ENCODE data around the gene GALM.
"Not testable (repeated sequence)": the region's sequence is repeated elsewhere in the genome, so short reads cannot be mapped to it uniquely, and the experiment has no call there.

The GALM gene

DNA sequence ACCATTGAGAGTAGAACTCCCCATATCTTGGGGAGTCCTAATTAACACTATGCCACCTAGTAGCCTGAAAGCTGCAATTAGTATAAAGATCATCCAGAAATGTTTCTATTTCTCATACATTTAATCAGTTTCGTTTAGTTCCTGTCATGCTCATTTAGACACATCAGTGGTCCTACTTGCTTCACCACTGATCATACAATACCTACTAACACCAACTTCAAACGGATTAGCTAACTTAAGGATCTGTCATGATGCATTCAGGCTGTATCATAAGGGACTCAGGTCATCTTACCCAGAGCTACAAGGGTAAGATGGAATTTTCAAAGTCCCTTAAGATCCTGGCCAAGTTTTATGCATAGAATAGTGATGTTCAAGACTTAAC, 78.5 kb downstream of the GALM start:
- DNase-seq = no peak

- DNase-seq = no peak
These were observed 79.4 kb downstream of the GALM start for GRCh38 chr2:38745267-38745666.

GRCh38 chr2:38747007-38747424, 81.1 kb downstream of the GALM start:
- DNase-seq = no peak

DNA sequence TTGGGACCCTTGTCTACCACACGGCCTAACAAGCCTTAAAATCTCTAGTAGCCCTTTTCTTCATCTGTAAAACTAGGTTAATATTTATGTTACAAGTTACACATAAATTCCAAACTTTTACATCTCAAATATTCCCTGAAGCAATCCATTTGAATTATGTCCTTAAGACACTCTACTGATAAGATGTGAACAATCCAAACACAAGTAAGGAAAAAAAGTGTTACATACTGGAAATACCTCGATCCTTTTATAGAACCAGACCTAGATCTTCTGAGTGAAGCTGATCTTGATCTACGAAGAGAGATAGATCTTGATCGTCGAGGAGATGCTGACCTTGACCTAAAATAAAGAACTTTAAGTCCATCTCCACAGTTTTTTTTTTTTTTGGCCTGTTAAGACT, 81.9 kb downstream of the GALM start:
- DNase-seq = no peak

GRCh38 chr2:38748391-38748790, 82.5 kb downstream of the GALM start:
- DNase-seq = no peak

- no peak for DNase-seq
These were observed 83.3 kb downstream of the GALM start for GRCh38 chr2:38748943-38749804.

DNA sequence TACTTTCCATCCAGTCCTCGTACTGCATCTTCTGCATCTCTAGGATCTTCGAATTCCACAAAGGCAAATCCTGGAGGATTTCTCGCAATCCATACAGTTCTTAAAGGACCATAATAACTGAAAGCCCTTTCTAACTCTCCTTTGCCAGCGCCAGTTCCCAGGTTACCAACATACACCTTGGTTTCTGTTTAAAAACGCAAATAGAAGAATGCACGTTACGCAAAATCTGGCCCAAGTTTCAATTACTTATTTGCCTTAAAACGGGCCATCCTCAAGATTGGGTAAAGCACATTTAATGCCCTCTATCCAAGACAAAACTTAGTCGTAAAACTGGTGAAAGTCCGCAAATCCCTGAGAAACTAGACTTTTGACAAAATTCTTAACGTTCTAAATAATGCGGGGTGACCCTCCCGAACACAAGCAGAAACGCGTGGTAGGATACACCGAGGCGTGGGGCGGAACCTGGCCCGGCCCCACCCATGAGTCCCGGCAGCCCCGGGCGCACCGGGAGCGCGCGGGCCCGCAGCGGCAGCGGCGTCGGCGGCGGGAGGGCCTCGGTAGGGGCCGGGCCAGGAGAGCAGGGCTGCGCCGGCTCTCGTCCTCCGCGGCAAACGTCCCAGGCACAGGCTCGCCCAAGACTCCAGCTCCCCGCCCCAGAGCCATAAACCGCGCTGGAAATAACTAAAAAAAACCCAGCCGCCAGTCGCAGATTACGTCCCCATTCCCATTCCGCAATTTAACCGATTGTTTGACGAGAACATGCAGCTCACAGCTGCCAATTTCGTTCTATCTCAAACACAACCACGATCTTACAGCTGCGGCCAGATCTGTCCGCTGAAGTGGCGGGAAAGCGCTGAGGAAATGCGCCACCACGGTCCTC, 84.3 kb downstream of the GALM start:
- DNase-seq = no peak

DNA sequence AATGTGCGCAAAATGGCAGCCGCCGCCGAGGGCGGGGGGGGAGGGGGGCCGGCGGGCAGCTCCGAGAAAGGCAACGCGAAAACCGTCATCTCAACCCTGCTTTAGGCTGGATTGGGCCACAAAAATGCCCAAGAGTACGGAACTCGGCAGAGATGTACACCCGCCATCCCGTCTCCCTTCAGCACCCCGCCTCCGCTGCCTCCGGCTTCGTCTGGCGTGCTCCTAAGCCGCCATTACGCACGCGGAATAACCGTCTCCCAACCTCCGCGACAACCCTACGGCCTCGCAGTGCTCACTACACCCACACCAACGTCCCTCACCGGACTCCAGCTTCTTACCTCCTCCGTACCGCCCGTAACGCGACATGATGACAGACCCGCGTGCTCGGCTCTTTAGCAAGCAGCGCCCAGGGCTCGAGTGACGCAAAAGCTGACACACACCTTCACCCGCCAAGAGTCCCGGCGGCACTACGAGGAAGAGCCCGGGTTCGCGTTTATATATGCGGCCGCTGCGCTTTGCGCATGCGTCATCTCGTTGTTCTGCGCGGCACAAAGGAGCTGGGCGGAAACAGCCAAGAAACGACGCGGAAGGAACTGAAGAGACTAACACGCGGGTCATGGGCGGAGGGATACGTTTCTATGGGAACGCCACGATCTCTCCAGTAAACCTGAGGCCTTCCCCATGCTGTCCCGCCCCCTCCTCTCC, 85.1 kb downstream of the GALM start, which contains the start of gene SRSF7:
SRSF7 (minus strand) TSS at position 471 of the 705 bp plus-strand sequence; CDS start at position 366, 105 bp downstream.
- DNase-seq = peak; percentile 96

- DNase-seq = no peak
These were observed 85.9 kb downstream of the GALM start for GRCh38 chr2:38751596-38752410.

DNA sequence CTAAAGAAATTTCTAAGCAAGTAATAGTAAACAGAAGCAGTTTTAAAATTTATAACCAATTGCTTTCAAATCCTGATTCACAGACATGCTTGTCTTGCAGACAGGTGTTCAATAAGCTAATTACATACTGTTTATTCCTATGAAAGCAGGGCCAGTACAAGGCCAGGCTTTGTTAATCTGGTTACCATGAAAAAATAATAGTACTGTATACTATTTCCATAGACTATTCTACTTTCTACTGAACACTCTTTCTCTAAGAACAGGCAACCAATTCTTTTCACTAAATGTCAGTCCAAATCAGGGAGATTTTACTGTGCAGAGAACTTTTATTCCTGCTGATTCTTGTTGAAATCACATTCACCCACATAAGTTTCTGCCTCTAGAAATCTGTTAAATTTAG, 88.1 kb downstream of the GALM start:
- DNase-seq = no peak

DNA sequence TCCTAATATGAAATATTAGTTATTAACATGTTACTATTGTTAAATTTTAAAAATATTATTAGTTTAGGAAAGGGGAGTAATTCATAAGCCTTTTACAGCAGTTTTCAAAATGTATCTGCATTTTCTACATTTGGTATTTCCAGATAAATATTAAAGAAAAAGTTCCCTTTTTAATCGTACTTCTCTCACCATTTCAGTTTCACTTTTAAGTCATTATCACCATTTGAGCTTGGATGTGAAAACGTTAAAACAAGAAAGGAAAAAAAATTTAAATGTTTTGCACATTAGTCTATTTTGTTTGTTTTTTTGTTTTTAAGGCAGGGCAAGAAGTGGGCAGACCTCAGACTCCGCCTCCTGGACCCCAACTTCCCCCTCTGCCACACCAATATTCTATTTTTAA, 88.6 kb downstream of the GALM start:
- DNase-seq = no peak

DNA sequence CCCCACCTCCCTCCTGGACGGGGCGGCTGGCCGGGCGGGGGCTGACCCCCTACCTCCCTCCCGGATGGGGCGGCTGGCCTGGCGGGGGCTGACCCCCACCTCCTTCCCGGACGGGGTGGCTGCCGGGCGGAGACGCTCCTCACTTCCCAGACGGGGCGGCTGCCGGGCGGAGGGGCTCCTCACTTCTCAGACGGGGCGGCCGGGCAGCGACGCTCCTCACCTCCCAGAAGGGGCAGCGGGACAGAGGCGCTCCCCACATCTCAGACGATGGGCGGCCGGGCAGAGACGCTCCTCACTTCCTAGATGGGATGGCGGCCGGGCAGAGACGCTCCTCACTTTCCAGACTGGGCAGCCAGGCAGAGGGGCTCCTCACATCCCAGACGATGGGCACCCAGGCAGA, 90.0 kb downstream of the GALM start:
- not testable (repeated sequence) for DNase-seq

GRCh38 chr2:38763228-38763627, 97.3 kb downstream of the GALM start:
- no peak for DNase-seq

GRCh38 chr2:38763728-38764127, 97.8 kb downstream of the GALM start:
- DNase-seq = no peak

DNA sequence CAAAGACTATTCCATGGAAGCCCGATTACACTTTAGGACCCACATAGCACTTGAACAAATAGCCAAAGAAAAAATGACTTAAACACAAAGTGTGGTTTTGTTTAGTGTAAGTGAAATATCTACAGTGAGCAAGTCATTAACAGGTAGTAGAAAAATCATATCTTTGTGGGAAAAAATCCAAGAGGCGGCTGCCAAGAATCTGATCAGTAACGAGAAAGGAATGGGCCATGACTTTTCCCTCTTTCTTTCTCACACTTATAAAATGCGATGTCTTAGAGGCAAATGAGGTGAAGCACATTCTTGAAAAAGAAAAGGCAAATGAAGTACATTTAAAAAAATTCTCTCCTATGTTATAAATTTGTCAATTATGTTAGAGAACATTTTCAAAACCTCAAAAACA, 99.2 kb downstream of the GALM start:
- DNase-seq = no peak

- DNase-seq = no peak
These were observed 99.6 kb downstream of the GALM start for GRCh38 chr2:38765551-38765950.

GRCh38 chr2:38771632-38772031, 105.7 kb downstream of the GALM start:
- no peak for DNase-seq

DNA sequence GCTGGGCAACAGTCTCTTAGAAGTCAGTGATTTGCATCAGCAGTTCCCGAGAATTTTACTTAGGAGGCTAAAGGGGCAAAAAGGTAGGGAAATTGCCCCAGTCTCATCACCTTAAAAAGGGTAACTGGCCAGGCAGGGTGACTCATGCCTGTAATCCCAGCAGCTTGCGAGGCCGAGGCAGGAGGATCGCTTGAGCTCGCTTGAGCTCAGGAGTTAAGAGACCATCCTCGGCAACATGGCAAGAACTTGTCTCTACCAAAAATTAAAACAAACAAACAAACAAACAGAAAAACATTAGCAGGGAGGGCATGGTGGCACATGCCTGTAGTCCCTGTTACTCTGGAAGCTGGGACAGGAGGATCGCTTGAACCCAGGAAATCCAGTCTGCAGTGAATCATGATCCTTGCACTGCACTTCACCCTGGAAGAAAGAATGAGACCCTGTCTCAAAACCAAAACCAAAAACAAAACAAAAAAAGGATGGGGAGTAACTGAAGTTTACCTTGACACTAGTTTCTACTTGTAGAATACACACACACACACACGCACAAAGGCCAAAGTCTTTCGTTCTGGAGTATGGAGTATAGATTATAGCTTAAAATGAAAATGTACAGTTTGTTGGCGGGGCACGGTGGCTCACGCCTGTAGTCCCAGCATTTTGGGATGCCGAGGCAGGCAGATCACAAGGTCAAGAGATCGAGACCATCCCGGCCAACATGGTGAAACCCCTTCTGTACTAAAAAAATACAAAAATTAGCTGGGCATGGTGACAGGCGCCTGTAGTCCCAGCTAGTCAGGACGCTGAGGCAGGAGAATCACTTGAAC, 109.4 kb downstream of the GALM start:
- DNase-seq = no peak

DNA sequence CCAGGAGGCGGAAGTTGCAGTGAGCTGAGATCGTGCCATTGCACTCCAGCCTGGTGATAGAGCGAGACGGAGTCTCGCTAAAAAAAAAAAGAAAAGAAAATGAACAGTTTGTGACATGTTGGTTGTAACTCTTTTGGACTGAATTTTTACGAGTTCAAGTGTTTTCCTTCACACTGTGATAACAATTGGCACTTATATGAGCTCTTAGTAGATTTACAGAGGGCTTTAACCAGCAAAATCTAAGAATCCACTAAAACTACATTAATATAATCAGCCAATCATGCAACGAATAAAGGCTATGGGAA, 110.0 kb downstream of the GALM start:
- no peak for DNase-seq

GRCh38 chr2:38776531-38776930, 110.6 kb downstream of the GALM start:
- no peak for DNase-seq

DNA sequence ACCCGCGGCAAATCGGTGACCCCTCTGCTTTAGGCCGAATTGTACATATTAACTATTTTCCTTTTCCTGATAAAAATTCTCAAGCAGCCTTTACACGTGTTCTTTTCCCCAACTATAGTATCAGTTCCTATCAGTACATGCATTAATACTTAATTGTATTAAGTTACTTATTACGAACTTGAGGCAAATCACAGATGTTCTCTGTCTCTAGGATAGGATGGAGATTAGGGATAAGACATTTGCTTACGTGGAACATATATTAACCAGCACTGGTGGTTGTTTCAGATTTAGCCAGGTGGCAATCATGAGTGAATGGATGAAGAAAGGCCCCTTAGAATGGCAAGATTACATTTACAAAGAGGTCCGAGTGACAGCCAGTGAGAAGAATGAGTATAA, 112.8 kb downstream of the GALM start:
- no peak for DNase-seq

DNA sequence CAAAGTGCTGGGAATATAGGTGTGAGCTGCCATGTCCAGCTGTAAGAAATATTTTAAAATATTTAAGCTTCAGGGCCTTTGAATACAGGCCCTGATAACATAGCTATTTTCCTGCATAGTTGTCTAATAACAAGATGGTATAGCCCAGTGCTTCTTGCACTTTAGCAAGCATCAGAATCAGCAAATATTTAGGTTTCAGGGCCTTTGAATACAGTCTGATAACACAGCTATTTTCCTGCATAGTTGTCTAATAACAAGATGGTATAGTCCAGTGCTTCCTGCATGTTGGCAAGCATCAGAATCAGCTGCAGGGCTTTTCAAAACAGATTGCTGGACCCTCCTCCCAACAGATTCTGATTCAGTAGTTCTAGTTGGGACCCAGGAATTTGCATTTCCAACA, 117.7 kb downstream of the GALM start:
- no peak for DNase-seq

Measured in DMS153 (cell line).